DMS114 treated with DMSO at 0.1 percent for 48 hours (cell line): ENCODE data around the gene KIF22.
"Not testable (repeated sequence)": the region's sequence is repeated elsewhere in the genome, so short reads cannot be mapped to it uniquely, and the experiment has no call there.

ENCODE experiments used
- DNase-seq: peaks from one replicate; lab custom pipeline; 2025; ENCODE audit not compliant: unreplicated experiment; lab: John Stamatoyannopoulos, UW

Gene KIF22

DNA sequence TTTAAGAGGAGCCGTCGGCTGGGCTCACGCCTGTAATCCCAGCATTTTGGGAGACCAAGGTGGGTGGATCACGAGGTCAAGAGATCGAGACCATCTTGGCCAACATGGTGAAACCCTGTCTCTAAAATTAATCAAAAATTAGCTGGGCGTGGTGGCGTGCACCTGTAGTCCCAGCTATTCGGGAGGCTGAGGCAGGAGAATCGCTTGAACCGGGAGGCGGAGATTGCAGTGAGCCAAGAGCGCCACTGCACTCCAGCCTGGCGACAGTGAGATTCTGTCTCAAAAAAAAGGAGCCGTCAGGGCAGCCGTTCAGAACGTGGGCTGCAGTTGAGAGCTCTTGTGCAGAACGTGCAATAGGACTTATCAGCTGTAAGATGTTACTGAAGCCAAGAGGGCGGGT, 2.6 kb downstream of the KIF22 start:
- DNase-seq, result not testable (repeated sequence)

DNA sequence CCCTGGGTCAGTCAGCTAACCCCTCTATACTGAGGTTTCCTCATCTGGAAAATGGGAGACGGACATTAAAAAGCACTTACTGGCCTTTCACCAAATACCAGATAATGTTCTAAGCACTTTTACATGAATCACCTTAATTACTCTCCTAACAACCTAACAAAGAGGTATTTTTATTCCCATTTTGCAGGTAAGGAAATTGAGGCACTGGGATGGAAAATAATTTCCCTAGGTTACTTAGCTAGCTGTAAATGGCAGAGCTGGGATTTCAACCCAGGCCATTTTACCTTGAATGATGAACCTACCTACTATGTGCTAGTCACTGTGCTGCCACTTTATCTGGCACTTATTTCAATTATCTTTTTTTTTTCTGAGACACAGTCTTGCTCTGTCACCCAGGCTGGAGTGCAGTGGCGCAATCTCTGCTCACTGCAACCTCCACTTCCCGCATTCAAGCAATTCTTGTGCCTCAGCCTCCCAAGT, 3.7 kb downstream of the KIF22 start:
- DNase-seq, result no peak

DNA sequence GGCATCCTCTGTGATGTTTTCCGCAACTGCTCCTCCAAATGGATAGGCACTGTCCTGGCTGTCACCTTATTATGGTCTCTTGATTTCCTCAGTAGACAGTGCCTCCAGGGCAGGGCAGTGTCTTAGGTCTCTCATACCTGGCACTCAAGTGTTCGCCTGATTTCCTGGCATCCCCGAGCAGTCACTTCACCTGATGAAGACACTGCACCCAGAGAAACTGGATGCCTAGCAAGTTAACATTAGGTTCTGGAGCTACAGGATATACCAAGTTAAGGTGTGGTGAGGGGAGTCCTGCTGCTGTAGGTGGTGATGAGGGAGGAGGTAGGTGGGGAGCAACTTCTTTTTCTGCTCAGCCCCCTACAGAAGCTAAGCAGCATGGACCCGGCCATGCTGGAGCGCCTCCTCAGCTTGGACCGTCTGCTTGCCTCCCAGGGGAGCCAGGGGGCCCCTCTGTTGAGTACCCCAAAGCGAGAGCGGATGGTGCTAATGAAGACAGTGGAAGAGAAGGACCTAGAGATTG, 11.9 kb downstream of the KIF22 start:
- no peak for DNase-seq

DNA sequence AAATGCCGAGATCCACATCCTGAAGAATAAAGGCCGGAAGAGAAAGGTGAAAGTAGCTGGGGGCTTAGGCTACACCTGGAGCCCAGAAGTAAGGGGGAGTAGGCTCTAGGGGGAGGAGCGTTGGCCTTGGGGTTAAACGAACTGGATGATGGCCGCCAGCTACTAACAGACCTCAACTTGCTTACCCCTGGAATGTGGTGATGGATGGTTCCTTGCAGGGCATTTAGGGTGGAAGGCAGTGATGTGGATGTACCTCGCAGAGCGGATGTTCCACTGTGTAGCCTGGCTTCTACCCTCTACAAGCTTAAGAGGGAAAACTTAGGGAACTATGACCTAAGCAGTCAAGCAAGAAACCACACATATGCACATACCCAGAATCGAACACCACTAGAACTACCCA, 13.5 kb downstream of the KIF22 start:
- no peak for DNase-seq

DNA sequence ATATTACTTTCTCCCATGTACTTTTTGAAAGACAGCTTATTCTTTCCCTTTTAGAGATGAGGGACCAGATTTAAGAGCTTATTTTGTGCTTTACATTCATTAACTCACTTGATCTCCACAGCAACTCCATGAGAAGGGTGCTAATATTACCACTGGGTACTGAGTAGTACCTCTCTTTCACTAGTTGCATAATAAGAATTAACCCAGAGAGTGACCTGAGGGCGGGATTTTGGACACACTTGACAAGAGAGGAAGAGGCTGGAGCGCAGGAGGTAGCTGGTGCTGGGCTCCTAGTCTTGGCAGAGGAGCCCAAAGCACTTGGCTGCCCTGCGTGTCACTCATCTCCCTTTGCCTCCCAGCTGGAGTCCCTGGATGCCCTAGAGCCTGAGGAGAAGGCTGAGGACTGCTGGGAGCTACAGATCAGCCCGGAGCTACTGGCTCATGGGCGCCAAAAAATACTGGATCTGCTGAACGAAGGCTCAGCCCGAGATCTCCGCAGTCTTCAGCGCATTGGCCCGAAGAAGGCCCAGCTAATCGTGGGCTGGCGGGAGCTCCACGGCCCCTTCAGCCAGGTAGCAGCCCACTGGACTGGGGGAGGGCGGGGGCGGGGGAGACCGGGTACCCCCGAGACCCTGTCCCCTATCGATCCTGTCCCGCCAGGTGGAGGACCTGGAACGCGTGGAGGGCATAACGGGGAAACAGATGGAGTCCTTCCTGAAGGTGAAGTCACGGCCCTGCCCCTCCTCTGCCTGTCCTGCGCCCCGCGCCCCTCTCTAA, 14.1 kb downstream of the KIF22 start:
- DNase-seq, result peak; percentile 57

DNA sequence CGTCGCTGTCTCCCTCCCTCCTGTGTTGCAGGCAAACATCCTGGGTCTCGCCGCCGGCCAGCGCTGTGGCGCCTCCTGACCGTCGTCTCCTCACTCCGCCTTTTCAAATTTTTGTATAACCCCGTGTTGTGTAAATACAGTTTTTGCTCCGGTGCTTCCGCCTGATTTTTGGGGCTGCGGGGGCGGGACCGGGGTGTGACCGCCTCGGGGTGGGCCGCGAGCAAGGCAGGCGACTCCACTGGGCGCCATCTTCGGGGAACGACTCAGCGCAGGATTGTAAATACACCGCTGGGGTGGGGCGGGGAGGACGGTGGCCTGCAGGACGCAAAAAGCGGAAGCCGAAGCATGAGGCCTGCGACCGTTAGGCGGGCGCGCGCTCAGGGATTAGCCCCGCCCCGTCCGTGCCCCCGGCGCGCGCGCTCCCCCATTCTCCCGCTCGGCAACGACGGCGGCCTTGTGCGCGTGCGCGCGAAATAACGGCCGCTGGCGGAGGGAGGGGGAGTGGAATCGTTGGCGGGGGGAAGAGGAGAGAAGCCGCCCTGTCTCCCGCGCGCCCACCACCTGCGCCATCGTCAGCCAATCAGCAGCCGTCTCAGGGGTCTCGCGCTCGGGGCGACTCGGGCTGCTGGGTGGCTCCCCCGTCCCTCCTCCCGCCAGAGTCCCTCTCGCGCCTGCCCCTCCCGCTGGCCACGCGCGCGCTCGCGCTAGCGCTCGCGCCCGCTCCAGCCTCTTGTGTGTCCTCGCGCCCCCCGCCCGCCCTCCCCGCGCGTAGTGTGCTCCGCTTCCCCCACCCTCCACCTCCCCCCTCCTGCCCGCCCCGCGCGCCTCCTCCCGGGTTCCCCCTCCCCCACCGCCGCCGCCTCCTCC, 14.9 kb downstream of the KIF22 start:
- peak; percentile 96 for DNase-seq

DNA sequence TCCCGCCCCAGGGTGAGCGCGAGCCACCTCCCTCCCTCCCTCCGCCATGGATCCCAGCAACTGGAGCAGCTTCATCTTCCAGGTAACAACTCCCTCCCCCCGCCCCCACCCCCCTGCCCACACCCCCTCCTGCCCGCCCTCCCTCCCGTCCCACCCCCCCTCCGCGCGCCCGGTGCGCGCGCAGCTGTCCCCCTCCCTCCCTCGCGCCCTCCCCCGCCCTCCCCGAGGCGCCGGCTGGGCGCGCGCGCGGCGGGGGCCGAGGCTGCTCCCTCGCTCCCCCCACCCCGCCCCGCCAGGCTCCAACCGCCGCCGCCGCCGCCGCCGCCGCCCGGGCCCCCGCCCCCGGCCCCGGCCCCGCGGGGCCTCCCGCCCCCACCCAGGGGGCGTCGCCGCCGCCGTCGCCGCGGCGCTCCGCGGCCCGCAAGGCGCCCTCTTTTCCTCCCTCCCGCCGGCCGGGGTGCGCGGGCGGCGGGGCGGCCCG, 15.6 kb downstream of the KIF22 start, which contains the start of gene MAZ:
Gene MAZ, plus strand, starts transcription at position 431 of the 481 bp plus-strand sequence. CDS start 173 bp downstream, outside the sequence.
- DNase-seq, result no peak

DNA sequence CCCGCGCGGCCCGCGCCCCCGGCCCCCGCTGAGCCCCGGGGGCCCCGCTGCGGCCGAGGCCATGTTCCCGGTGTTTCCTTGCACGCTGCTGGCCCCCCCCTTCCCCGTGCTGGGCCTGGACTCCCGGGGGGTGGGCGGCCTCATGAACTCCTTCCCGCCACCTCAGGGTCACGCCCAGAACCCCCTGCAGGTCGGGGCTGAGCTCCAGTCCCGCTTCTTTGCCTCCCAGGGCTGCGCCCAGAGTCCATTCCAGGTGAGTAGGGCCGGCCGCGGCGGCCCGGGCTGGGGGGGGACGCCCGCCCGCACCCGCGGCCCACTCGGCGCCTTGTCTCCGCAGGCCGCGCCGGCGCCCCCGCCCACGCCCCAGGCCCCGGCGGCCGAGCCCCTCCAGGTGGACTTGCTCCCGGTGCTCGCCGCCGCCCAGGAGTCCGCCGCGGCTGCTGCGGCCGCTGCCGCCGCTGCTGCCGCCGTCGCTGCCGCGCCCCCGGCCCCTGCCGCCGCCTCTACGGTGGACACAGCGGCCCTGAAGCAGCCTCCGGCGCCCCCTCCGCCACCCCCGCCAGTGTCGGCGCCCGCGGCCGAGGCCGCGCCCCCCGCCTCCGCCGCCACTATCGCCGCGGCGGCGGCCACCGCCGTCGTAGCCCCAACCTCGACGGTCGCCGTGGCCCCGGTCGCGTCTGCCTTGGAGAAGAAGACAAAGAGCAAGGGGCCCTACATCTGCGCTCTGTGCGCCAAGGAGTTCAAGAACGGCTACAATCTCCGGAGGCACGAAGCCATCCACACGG, 16.3 kb downstream of the KIF22 start:
- no peak for DNase-seq

DNA sequence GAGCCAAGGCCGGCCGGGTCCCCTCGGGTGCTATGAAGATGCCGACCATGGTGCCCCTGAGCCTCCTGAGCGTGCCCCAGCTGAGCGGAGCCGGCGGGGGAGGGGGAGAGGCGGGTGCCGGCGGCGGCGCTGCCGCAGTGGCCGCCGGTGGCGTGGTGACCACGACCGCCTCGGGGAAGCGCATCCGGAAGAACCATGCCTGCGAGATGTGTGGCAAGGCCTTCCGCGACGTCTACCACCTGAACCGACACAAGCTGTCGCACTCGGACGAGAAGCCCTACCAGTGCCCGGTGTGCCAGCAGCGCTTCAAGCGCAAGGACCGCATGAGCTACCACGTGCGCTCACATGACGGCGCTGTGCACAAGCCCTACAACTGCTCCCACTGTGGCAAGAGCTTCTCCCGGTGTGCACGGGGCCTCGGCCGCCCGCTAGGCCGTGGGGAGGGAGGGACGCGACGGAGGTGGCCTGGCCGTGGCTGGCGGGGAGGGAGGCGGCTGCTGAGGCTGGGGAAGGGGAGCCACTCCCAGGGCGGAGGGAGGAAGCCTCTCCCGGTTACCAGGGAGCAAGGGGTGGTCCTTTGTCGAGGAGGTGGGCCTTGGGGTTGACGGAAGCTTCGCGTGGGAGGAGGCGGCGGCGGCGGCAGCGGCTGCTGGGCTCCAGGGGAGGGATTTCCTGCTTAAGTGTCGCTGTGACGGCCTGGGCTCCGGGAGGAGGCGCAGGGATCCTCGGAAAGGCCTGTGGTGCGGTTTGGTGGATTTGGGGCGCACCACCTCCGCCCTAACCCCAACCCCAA, 17.1 kb downstream of the KIF22 start:
- DNase-seq, result peak; percentile 78

DNA sequence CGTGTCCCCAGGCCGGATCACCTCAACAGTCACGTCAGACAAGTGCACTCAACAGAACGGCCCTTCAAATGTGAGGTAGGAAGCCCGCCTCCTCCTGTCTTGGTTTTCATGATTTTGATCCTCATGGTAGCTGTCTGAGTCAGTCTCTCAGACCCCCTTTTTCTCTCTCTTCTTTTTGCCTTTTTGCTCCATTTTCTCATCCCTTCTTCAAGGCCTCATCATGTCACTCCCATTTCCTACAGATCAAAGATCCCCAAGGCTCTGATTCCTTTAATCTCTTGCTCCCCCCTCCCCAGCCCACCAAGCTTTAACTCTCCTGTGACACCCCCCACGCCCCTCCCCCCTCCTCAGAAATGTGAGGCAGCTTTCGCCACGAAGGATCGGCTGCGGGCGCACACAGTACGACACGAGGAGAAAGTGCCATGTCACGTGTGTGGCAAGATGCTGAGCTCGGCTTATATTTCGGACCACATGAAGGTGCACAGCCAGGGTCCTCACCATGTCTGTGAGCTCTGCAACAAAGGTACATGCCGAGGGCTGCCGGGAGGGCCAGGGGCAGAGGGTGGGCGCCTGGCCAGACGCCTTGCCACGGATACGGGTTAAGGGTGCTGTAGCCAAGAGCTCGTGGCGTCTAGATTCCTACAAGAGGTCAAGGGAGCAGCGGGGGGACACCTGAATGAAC, 17.8 kb downstream of the KIF22 start:
- no peak for DNase-seq

DNA sequence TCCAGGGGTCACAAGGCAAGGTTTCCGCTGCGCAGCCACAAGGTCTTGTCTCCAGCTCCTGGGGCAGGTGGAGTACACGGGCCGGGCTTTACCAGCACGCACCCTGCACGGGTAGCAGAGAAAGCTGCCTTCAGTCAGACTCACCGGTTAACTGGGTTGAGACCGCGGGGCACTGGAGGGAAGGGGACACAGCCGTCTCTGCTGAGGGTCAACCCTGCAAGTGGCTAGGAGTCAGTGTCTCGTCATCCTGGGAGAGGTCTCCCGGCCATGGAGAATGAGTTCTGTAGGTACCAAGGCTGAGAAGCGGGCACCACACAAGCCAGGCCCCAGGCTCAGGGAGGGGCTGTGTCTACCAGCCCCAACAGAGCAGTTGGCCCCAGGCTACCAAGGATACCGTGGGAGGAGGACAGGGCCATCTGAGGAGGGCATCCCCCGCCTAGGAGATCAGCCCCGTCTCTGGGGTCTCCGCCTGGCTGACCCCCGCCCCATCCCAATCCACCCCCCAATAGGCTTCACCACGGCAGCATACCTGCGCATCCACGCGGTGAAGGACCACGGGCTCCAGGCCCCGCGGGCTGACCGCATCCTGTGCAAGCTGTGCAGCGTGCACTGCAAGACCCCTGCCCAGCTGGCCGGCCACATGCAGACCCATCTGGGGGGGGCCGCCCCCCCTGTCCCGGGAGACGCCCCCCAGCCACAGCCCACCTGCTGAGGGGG, 18.6 kb downstream of the KIF22 start:
- DNase-seq, result no peak

DNA sequence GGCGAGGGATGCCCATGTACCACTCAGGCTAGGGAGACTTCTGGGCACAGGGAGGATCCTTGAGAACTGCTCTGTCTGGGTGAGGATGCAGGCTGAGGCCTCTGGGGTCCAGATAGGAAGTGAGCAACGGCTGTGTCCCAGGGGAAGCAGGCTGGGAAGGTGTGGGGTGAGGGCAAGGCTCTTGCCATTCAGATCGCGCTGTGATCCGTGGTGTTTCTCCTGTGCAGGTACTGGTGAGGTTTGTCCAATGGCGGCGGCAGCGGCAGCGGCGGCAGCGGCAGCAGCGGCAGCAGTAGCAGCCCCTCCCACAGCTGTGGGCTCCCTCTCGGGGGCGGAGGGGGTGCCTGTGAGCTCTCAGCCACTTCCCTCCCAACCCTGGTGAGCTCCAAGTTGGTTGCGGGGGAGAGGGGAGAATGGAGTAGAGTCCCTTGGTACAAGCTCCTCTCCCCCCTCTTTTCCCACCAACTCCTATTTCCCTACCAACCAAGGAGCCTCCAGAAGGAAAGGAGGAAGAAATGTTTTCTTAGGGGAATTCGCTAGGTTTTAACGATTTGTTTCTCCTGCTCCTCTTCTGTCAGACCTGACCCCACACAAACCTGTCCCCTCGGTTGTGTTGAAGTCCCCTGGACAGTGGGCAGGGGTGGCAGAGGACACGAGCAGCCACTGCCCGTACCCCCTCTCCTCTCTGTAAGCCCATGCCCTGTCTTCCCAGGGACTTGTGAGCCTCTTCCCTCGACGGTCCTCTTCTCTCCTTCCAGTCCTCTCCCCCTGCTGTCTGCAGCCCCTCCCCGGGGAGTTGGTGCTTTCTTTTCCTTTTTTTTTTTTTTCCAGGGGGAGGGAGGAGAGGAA, 19.5 kb downstream of the KIF22 start:
- DNase-seq, result peak; percentile 61

DNA sequence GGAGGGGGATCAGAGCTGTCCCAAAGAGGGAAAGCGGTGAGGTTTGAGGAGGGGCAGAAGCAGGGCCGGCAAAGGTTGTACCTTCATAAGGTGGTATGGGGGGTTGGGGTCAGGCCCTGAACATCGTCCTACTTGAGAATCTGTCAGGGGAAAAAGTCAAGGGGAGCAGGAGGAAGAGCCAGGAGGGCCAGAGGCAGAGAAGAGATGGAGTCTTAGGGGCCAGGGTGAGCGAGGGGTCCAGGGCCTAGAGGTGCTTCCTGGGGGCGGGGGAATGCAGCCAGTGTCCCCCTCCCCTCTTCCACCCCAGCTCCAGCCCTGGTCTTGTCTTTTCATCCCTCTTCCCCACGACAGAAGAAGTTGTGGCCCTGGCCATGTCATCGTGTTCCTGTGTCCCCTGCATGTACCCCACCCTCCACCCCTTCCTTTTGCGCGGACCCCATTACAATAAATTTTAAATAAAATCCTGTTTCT, 20.2 kb downstream of the KIF22 start:
- no peak for DNase-seq

DNA sequence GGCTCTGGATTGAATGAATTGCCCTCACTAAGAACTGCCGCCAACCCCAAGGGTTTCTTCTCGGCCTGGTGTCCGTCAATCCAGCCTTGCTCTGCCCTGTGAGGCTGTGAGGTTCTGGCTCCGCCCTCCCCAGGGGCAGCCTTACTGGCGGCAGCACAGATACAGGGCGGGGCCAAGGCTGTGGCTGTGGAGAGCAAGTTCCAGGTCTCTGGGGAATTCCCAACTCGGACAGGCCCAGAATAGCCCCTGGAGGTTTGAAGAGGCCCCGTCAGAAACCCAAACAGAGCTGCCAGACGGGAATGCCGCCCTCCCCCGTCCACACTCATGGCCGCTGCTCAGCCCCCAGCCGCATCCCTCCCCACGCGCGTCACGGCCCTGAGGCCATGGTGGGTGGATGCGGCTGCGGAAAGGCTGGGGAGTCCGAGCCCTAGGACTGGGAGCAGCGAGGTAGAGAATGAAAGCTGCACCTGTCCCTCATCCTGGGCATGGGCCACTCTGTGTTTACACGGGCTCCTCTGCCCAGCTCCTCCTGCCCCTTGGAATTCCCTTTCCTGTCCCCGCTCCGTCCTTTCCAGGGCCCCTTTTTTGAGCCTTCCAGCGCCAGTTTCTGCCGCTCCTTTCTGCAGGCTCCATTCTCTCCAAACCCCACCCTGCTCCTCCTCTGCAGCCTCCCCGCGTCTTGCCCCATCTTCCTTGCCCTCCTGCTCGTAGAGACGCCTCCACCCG, 20.8 kb downstream of the KIF22 start:
- peak; percentile 92 for DNase-seq

DNA sequence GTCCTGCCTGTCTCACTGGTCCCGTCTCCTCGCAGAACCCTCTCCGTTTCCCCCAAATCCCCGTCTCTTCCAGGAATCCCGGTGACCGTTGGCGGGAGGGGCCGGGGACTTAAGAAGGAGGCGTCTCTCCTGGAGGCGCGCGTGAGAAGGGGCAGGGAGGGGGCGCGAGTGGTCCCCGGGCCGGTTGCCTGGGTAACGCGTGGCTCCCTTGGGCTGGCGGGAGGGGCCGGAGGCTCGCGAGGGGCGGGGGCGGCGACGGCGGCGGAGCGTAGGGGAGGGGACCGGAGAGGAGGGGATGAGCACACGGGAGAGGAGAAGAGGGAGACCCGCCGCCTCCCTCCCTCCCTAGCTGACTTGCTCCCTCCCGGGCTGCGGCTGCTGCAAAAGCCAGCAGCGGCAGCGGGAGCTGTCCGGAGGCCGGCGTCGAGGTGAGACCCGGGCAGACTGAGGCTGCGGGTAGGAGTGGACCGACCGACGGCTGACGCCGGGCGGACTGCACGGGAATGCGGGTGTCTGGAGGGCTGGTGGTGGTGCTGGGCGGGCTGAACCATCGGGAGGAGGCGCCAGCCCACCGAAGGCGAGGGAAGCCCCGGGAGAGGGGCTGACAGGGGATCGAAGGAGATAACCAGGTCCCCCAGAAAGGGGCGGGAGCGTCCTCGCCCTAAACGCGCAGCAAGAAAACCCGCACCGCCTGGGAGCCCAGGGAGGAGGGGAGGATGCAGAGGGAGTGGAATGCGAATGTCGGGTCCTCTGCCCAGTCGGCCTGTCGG, 21.5 kb downstream of the KIF22 start, which contains the start of gene PRRT2:
Gene PRRT2, plus strand, starts transcription at position 298 of the 770 bp plus-strand sequence. CDS start 862 bp downstream, outside the sequence.
- peak; percentile 64 for DNase-seq
